DMS53 treated with DMSO at 0.1 percent for 48 hours (cell line): ENCODE measurements around the gene ULBP3.
"Not testable (repeated sequence)": the region's sequence is repeated elsewhere in the genome, so short reads cannot be mapped to it uniquely, and the experiment has no call there.

Experiments
- DNase-seq: peaks from one replicate; lab custom pipeline; 2025; ENCODE audit not compliant: unreplicated experiment; lab: John Stamatoyannopoulos, UW

ULBP3 gene

DNA sequence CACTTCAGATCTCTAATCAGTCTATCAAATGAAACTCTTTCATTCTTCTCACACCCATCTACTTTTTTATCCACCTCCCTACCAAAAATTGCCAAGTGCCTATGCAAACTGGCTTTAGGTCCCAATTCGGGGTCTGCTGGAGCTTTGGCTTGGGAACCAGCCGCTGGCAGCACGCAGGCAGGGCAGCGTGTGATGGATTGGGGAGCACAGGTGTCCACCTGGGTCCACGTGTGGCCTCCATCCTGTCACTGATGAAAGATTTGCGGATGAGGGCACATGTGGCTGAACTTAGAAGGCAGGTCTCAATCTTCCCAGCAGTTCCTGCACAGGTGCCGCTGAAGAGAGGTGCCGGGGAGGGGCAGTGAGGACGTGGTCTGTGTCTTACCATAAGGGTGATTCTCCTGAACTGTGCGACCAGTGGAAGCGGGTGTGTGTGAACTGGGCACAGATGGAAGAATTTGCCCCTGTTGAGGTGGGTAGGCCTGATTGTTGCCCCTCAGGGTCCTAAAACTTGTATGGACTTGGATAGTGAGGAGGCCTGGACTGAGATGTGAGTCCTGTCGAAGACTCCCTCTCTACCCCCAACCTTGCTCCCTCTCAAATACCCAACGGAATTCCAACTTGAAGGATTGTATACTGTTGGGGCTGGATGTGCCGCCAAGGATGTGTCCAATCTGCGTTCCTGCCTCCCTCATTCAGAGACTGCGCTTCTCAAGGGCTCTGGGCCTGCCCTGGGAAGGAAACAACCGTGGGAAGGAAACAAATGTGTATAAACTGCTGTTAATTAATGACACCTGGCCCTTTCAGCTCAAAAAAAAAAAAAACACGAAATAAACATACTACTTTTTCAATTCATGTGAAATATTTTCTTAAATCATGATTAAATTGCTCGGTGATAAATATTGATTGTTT is 25.2 kb downstream of the ULBP3 start:
- DNase-seq, result no peak

DNA sequence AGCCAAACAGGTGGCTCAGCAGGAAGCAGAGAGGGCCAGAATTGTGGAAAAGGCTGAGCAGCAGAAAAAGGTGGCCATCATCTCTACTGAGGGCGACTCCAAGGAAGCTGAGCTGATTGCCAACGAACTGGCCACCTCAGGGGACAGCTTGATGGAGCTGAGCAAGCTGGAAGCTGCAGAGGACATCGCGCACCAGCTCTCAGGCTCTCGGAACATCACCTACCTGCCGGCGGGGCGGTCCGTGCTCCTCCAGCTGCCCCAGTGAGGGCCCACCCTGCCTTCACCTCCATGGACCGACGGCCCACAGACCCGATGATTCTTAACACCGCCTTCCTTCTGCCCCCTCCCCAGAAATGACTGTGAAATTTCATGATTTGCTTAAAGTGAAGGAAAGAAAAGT is 25.8 kb downstream of the ULBP3 start:
- no peak for DNase-seq

DNA sequence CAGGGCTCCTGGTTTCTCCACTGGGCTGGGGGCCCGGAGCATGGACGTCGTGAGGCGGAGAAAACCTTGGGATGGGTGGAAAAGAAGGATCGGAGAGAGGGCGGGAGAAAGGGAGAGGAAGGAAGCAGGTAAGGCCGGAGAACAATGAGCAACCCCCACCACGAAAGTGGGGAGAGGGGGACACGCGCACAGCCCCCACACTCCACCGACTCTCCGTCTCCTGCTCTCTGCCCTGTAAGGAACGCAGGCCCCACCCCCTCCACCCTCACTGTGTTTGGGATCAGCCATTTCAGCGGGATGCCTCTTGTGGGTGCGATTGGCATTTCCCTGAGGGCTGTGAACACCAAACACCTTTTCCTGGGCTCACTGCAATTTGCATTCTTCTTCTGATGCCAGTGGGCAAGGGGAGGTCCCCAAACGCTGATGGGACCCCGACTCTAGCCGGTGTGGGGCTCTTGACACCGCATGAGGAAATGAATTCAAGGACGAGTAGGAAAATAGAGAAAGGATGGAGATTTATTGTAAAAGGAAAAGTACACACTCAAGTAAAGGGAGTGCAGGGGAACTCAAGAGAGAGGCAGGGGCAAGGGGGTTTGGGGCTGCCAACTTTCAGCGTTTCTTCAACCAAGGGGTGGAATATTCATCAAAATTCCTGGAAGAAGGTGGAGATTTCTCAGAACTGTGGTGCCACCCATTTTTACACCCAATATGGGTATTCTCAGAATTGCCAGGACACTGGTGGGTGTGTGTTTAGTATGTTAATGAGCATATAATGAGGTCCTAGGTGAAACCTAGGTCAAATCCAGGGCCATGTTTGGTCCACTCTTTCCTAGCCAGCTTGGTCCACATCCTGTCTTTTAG is 30.5 kb downstream of the ULBP3 start:
- DNase-seq, result no peak

DNA sequence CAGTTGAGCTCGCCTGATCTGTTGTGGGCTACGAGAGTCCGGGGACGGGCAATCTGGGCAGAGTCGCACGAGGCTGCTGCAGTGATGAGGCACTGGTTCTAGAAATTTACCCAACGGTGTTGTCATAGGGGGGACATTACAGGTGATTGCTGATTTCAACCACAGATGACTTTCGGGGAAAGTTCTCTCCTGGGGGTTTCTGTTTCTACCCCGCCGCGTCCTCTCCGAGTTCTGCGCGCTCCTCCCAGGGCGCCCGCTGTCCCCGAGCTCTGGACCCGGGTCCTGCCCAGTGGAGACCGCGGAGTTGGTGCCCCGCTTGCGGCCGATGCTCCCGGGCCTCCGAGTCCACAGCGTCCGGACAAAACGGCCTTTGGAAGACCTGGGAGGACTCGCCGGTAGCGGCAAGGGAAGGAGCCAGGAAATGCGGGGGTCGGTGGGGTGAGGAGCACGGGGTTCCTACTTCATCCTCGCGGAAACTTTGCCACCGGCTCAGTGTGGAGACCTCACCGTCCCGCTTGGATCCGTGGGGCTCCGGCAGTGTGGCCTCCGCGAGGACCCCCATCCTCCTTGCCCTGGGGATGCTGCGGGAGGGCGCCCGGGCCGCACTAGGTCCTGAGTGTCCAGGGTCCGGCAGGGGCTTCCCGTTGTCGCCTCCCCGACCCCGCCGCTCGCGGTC is 31.3 kb downstream of the ULBP3 start:
- no peak for DNase-seq

DNA sequence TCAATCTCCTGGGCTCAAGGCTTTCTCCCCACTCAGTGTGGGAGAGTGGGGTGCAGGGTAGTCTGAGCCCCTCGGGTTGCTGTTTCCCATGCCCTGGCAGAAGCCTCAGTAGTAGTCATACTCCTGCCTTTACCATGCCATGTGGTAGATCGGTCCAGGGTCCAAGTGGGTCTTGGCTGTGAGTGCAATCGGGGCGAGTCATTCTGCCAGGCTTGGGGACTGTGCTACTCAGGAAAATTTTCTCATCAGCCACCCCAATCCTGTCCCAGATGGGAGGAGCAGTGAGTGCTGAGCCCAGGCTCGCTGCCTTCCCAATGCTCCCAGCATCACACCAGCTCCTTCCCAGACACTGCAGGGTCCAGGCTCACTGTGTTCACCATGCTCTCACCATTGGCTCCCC is 32.8 kb downstream of the ULBP3 start:
- no peak for DNase-seq

DNA sequence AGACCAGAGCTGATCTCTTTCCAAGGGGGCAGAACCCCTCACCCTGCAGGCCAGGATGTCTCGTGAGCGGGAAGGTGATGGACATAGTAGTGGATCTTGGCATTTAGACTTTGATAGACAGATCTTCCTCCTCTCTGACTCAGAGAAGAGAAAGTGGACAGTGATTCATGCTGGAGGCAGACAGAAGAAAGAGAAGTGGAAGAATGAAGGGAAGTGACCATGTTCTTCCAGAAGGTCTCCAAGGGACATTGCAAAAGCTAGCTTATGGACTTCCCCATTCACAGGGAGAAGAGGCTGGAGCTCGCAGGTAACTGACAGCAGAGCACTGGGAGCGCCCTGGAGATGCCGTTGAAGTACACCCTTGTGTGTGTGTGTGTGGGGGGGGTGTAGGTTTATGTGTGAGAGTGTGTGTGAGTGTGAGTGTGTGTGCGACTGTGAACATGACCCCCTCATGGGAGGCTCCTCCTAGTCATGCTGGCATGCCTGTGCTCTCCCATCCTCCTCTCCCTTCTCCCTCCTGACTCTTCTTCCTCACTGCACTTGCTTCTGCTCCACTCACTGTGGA is 35.6 kb downstream of the ULBP3 start:
- DNase-seq, result no peak

DNA sequence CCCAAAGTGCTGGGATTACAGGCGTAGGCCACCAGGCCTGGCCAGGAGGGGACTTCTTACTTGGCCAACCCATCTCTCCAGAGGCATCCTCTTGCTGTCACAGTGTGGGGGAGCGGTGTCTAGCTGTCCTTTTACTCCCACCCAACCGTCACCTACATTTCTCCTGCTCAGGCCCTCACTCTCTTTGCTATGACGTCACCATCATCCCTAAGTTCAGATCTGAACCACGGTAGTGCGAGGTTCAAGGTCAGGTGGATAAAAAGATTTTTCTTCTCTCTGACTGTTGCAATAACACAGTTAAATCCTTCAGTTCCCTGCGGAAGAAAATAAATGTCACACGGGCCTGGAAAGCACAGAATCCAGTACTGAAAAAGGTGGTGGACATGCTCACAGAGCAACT is 36.3 kb downstream of the ULBP3 start:
- DNase-seq, result no peak

DNA sequence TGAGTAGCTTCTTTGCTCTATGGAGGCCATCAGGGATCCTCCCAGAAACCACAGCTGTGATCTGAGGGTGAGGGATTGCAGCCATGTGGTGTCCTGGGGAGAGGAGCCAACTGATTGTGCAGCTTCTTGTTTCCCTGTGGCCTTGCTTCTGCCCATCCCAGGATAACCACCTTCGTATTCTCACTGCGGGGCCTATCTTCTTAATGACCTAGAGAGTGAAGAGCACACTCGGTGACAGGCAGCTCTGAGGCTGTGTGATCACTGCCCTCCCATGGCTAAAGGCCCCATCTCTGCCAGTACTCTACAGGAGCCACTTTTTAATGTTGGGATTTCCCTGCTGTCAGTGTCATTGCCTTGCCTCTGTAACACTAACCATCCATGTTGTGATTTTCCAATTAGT is 38.3 kb downstream of the ULBP3 start:
- no peak for DNase-seq

DNA sequence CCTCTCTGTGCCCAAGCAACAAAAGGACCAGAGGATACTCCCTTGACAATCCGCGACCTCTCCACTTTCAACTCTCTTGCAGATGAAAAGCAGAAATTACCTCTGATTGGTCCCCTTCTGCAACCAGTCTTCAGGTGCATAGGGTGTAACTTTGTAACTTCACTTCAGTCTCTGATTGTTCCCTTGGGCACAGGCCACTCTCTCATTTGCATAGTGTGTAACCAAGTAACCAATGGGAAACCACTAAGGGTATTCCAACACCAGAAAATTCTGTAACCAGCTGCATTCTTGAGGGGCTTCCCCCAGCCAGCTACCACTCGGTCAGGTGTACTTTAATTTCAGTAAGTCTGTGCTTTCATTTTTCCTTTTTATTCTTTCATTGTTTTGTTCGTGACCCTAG is 39.2 kb downstream of the ULBP3 start:
- DNase-seq, result no peak

DNA sequence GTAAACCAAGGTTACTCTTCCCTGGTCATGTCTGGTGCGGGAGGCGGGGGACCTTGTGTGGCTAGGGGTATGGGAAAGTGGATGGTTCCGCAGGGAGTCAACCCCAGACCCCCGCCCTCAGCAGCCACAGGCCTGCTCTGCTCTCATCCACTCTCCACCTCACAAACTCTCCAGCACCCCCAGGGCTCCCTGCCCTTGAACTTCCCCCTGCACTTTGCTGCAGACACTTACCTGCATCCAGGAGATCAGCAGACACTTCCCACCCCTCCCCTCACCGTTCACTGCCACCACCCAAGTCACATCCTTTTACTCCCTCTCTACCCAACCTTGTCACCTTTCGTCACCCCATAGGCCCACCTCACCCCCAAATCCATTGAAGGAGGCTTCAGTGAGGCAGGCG is 39.6 kb downstream of the ULBP3 start:
- DNase-seq, result no peak

DNA sequence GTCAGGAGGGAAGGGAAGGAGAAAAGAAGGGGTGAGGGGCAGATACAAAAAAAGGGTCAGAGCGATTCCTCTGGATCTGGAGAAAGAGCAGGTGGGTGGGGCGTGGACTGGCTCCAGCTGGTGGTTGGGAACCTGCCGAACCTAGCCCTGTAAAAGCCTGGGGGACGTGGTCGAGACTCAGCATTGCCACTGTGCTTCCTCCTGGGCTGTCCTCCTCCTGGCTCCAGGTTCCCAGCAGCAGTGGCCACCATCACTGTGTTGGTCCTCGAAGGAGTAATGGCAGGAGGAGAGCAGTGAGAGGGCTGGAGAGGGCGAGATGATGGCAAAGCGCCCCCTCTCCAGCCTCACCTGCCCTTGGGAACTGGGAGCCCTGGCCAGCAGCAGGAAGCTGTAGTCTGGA is 40.1 kb downstream of the ULBP3 start:
- no peak for DNase-seq

DNA sequence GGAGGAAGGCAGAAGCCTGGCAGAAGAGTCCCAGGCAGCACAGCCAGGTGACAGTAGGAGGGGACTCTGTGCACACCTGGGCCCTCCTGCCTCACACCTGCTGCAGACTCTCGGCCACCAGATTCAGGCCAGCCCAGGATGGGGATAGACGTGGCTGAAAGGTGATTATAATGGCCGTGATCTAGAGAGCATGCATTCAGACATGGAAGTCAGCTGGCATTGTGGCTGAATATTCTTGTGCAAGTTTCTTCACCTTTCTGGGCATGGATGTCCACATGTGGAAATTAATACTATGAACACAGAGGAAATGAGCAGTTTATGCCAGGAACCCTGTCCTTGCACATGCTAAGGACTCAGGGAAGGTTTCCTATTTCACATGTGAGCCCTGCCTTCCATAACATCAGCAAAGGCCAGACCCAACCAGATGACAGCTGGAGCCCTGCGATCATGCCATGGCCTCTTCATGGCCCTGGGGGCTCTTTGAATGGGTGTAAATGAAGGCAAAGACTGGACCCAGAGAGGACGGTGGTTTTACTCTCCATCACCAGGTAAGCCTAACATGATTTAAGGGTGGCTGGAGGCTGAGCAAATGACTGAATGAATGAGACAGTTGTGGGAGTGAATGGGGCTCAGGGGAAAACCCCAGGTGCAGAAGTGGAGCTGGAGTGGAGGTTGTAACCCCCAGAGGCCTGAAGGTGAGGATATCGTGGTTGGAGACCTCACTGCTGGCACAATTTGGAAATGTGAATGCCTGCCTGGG is 40.9 kb downstream of the ULBP3 start:
- no peak for DNase-seq

DNA sequence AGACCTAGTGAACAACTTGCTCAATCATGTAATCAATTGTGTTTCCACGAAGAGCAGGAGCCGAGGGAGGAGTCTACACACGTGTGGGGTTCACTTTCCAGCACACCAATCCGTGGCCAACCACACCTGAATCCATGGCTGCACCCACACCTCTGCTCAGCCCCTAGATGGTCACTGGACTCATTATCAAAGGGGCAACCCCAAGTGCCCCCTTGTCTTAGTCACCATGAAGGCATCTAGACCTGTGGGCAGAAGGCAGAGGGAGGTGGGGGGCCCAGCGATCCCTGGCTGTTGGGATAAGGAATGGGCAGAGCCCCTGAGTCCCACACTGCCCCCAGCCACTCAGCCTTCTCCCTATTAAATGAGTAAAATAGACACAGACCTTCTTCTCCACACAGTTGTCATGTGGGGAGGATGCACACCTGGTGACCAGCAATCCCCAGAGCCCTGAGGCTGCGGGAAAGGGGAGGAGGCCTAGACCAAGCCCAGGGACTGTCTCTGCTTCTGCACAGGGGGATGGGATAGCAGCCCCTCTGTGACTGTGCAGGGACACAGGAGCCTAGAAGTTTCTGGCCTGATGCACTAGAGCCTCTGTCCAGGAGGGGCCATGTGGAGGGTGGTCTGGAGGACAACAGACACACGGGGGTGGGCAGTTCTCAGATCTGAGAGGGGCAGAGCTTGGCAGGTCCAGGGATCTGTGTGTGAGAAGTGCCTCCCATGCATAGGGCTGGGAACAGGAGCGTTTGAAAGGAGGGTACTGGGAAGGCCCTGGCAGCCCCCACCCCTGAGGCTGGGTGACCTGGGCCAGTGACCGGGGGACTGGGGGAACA is 41.7 kb downstream of the ULBP3 start:
- no peak for DNase-seq

DNA sequence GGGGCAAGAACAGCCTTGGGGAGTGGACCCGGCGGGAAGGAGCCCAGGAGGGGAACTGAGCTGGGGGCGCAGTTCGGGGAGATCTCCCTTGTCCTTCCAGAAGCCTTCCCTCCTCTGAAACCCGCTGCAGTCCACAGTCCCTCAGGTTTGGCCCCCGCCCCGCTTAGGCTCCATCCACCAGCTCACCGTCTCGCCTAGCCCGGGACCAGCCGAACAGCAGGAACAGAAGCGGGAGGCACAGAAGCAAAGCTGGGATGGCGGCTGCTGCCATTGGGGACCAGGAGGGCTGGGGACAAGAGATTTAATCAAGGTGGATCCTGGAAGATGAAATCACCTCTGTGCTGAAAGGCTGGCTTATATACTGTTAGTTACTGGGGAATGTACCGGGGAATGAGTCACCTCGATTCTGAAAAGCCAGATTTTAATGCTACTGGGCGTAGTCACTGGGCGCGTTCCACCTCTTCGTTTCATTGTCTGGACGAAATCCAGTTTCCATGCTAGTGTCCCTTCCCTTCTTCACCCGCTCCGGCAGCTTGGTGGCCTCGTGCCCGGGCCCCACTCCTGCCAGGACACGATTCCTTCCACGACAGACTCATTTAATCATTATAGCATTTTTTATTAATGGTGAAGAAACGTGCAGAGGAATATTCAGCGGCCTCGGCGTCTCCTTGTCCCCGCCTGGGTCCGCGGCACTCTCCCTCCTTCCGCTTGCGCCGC is 43.6 kb downstream of the ULBP3 start, which contains the start of gene RAET1L:
Gene RAET1L (minus strand): TSS at position 332 of the 717 bp plus-strand sequence. CDS start 61 bp downstream, at position 271.
- no peak for DNase-seq

DNA sequence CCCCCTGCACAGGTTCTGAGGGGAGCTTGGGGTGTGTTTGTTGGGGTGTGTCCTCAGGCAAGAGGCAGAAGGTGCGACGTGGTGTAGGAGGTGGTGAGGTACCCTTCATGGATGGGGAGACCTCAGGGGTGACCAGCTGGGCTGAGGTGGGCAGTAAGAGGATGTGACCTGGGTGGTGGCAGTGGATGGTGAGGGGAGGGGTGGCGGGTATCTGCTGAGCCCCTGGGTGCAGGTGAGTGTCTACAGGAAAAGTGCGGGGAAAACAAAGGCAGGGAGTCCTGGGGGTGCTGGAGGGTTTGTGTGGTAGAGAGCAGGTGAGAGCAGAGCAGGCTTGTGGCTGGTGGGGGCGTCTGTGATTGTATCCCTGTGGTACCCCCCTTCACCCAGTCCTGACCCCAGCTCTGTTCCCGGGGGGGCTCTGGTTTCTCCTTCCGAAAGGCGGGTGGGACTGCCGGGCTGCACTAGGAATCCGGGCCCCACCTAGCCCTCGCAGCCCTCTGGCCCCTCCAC is 44.2 kb downstream of the ULBP3 start:
- no peak for DNase-seq

DNA sequence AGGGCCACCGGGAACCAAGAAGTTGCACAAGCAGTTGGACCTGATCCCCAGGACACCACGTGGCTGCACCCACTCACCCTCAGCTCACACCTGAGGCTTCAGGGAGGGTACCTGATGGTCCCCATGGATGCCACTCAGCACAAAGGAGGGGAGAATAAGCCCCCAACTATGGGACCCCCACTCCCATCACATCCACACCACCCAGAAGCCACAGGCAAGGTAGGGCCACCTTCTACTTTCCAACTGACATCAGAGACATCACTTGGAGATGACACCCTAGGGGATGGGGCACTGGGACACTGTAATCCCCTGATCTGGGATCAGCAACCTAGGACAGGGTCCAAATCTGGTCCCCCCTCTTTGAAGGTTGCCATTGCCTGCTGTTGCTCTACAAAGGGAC is 44.9 kb downstream of the ULBP3 start:
- DNase-seq, result not testable (repeated sequence)

DNA sequence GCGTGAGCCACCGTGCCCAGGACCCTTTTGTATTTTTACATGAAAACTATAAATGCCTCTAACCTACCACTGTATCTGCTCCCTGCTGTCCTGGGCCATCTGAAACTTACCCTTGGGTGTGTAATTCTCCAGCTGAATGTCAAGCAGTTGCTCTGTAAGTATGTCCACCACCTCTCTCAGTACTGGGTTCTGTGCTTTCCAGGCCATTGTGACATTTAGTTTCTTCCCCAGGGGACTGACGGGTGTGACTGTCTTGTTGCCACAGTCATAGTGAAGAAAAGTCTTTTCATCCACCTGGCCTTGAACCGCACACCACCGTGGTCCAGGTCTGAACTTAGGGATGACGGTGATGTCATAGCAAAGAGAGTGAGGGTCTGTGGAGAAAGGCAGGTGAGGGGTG is 47.1 kb downstream of the ULBP3 start:
- DNase-seq, result not testable (repeated sequence)

DNA sequence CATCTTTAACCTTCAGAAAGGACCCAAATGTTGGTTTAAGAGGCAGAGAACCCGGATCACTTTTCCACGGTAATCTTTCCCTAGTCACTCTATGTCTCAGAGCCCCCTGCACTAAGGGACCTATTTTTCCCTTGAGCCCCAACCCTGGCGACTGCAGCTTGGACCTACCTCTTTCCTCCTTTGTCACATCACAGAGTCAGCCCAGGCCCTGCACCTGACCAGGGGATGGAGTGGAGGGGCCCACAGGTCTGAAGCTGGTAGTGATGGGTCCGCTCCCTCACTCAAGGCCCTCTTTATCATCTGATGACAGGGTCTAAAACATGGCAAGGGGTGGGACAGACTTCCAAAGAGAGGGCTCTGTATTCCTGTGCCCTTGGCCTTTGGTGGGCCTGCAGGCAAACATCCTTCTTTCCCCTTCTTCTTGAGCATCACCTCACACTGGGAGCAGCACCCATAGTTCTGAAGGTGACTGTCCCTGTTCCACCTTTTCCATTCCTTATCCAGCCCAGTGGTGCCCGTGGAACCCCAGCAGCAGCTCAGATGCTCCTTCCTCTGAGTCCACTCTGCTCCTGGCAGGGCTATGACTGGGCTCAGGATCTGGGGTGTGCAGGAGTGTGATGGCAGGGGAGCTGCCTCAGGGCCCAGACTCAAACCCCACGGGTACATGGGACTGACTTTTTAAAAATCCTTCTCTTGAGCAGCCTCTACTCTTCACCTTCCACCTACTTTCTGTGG is 49.9 kb downstream of the ULBP3 start:
- no peak for DNase-seq
